ENCODE data around the gene ITPRIPL1. TPM values are rescaled to one million over a fixed set of nuclear protein-coding genes. Genes with fewer than 3 reads are reported as not detected.

Gene ITPRIPL1
- total and polyA plus RNA-seq, 4 donors, result 0.19 to 3.1 (median 0.28) TPM

DNA sequence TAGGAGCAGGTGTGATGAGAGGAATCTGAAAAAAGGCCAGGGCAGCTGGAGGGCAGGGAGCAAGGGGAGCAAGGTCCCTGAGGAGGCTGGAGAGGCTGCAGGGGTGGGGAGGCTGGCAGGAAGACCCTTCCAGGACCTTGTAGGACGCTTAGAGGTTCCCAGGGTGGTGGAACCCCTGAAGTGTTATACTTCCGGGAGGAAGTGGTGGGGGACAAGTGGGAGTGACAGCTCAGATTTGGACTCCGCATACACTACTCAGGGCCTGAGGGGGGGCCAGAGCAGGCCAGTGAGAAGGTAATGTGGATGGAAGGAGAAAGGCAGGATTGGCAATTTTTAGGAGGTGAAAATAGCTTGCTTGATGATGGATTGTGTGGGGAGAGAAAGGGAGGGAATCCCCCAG lies 8.6 kb downstream of the ITPRIPL1 start:
- DNase-seq (ENCODE audit: low spot score), result no peak
- Histone ChIP-seq H3K4me1 (ENCODE audit: control insufficient read depth in 4 of 4, insufficient read depth in 4 of 4, low read length in 3 of 4) (peaks cover 0 to 4% (median 2%) of the 10 kb centered on the region in 4 donors), H3K9me3 (ENCODE audit: control insufficient read depth in 4 of 4, low read length in 3 of 4) (no peaks in the 10 kb centered on the region), H3K27me3 (ENCODE audit: control insufficient read depth in 4 of 4, insufficient read depth in 4 of 4, low read length in 3 of 4) (no peaks in the 10 kb centered on the region), H3K36me3 (ENCODE audit: control insufficient read depth in 4 of 4, insufficient read depth in 3 of 4, low read depth in 1 of 4, low read length in 3 of 4) (no peaks in the 10 kb centered on the region), H3K4me3 (ENCODE audit: low read depth in 1 of 3, low read length in 3 of 3) (no peak overlapping the region), H3K27ac (ENCODE audit: low read depth in 1 of 2, low read length in 2 of 2) (no peak overlapping the region), H3K9ac (ENCODE audit: low read depth in 1 of 2, low read length in 2 of 2) (no peak overlapping the region)
- TF ChIP-seq RXRA (IDR thresholded peaks at IDR 0.05) (no peak), EGR1 (IDR thresholded peaks at IDR 0.05; ENCODE audit: low read depth in 2 of 2) (no peak), SP1 (IDR thresholded peaks at IDR 0.05) (no peak), NR2F2 (IDR thresholded peaks at IDR 0.05) (no peak), FOXA1 (IDR thresholded peaks at IDR 0.05) (no peak), YY1 (IDR thresholded peaks at IDR 0.05) (no peak), TAF1 (conservative IDR thresholded peaks at IDR 0.05) (no peak), FOXA2 (IDR thresholded peaks at IDR 0.05) (no peak), HNF4A (conservative IDR thresholded peaks at IDR 0.05) (no peak), HNF4G (IDR thresholded peaks at IDR 0.05) (no peak)
- TF ChIP-seq, protein P1, sequence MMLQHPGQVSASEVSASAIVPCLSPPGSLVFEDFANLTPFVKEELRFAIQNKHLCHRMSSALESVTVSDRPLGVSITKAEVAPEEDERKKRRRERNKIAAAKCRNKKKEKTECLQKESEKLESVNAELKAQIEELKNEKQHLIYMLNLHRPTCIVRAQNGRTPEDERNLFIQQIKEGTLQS (IDR thresholded peaks at IDR 0.05), result no peak
- TF ChIP-seq, protein P2, sequence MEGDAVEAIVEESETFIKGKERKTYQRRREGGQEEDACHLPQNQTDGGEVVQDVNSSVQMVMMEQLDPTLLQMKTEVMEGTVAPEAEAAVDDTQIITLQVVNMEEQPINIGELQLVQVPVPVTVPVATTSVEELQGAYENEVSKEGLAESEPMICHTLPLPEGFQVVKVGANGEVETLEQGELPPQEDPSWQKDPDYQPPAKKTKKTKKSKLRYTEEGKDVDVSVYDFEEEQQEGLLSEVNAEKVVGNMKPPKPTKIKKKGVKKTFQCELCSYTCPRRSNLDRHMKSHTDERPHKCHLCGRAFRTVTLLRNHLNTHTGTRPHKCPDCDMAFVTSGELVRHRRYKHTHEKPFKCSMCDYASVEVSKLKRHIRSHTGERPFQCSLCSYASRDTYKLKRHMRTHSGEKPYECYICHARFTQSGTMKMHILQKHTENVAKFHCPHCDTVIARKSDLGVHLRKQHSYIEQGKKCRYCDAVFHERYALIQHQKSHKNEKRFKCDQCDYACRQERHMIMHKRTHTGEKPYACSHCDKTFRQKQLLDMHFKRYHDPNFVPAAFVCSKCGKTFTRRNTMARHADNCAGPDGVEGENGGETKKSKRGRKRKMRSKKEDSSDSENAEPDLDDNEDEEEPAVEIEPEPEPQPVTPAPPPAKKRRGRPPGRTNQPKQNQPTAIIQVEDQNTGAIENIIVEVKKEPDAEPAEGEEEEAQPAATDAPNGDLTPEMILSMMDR (IDR thresholded peaks at IDR 0.05; ENCODE audit: low read depth, low read length, missing input control), result no peak
- TF ChIP-seq, protein P3, sequence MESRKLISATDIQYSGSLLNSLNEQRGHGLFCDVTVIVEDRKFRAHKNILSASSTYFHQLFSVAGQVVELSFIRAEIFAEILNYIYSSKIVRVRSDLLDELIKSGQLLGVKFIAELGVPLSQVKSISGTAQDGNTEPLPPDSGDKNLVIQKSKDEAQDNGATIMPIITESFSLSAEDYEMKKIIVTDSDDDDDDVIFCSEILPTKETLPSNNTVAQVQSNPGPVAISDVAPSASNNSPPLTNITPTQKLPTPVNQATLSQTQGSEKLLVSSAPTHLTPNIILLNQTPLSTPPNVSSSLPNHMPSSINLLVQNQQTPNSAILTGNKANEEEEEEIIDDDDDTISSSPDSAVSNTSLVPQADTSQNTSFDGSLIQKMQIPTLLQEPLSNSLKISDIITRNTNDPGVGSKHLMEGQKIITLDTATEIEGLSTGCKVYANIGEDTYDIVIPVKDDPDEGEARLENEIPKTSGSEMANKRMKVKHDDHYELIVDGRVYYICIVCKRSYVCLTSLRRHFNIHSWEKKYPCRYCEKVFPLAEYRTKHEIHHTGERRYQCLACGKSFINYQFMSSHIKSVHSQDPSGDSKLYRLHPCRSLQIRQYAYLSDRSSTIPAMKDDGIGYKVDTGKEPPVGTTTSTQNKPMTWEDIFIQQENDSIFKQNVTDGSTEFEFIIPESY (IDR thresholded peaks at IDR 0.05), result no peak
- TF ChIP-seq, protein P4, sequence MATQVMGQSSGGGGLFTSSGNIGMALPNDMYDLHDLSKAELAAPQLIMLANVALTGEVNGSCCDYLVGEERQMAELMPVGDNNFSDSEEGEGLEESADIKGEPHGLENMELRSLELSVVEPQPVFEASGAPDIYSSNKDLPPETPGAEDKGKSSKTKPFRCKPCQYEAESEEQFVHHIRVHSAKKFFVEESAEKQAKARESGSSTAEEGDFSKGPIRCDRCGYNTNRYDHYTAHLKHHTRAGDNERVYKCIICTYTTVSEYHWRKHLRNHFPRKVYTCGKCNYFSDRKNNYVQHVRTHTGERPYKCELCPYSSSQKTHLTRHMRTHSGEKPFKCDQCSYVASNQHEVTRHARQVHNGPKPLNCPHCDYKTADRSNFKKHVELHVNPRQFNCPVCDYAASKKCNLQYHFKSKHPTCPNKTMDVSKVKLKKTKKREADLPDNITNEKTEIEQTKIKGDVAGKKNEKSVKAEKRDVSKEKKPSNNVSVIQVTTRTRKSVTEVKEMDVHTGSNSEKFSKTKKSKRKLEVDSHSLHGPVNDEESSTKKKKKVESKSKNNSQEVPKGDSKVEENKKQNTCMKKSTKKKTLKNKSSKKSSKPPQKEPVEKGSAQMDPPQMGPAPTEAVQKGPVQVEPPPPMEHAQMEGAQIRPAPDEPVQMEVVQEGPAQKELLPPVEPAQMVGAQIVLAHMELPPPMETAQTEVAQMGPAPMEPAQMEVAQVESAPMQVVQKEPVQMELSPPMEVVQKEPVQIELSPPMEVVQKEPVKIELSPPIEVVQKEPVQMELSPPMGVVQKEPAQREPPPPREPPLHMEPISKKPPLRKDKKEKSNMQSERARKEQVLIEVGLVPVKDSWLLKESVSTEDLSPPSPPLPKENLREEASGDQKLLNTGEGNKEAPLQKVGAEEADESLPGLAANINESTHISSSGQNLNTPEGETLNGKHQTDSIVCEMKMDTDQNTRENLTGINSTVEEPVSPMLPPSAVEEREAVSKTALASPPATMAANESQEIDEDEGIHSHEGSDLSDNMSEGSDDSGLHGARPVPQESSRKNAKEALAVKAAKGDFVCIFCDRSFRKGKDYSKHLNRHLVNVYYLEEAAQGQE (IDR thresholded peaks at IDR 0.05), result no peak
- 89% methylated on average over 3 of the region's 3 CpGs for WGBS

DNA sequence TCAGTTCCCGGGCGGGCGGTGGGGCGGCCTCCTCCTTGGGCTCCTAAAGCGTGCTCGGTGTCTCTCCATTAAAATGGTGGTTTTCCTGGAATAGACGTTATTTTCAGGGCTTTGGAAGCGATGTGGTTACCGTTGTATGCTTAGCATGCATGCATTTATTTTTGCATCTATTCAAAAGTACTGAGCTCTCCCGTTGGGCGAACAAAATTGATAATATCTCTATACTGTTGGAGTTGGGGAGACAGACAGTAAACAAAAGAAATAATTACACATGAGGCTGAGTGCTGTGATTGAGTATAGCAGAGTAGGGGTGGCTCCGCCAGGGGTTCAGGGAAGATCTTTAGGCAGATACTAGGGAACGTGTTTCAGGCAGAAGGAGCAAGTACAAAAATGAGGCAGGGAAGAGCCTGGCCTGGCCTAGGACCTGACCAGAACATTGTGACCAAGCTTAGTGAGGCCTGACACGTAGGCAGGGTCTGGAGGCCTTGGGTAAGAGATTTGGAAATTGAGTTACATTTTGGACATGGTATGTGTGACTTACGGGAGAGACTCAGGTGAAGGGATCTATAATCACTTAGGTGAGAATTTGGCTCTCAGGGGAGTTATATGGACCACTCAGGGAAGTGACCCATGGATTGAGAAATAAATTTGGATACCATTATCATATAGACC lies 11.1 kb downstream of the ITPRIPL1 start:
- TF ChIP-seq EGR1 (IDR thresholded peaks at IDR 0.05; ENCODE audit: low read depth in 2 of 2) (no peak), HNF4A (conservative IDR thresholded peaks at IDR 0.05) (no peak)
- Histone ChIP-seq H3K4me1 (ENCODE audit: control insufficient read depth in 4 of 4, insufficient read depth in 4 of 4, low read length in 3 of 4) (peaks cover 0 to 4% (median 0%) of the 10 kb centered on the region in 4 donors), H3K27me3 (ENCODE audit: control insufficient read depth in 4 of 4, insufficient read depth in 4 of 4, low read length in 3 of 4) (no peaks in the 10 kb centered on the region), H3K4me3 (ENCODE audit: low read depth in 1 of 3, low read length in 3 of 3) (peak overlapping the region; percentile 2 to 73 (median 39)), H3K36me3 (ENCODE audit: control insufficient read depth in 4 of 4, insufficient read depth in 3 of 4, low read depth in 1 of 4, low read length in 3 of 4) (no peaks in the 10 kb centered on the region), H3K9me3 (ENCODE audit: control insufficient read depth in 4 of 4, low read length in 3 of 4) (no peaks in the 10 kb centered on the region), H3K9ac (ENCODE audit: low read depth in 1 of 2, low read length in 2 of 2) (peak overlapping the region in 1 of 2 donors; percentile 16), H3K27ac (ENCODE audit: low read depth in 1 of 2, low read length in 2 of 2) (peak overlapping the region; percentile 44 to 68)
- no peak for DNase-seq (ENCODE audit: low spot score)
- 27% methylated on average over 15 of the region's 15 CpGs for WGBS

Data from liver (tissue), 9 donors.